ENCODE results near the gene MROH2A. TPM values are rescaled to one million over a fixed set of nuclear protein-coding genes. Genes with fewer than 3 reads are reported as not detected.
A peak's percentile ranks its signal among the peaks of the same experiment; 100 is the strongest.

Gene MROH2A
- total RNA-seq, 1 donor from 2014 or later: not detected

DNA sequence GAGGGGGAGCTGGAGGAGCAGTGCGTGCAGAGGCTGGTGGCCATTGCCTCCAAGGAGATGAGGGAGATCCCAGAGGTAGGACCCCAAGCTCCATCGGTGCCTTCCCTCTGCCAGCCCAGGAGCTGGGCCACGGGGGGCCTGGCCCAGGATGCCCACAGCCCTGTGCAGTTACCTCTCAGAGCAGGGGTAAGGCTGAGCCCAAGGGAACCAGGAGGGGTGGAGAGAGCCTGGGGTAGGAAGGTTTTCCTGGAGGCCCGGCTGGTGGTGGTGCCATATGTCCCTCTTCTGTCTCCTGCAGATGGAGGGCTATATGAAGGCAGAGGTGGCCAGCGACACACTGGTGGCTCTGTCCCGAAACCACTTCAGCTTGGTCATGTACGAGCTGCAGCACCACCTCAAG, 11.4 kb downstream of the MROH2A start:
- DNase-seq: peak; percentile 48
- H3K9me3 ChIP-seq: no peaks in the 10 kb centered on the region
- no peak for ATAC-seq

GRCh38 chr2:233791151-233791882, 13.2 kb downstream of the MROH2A start:
- H3K9me3 ChIP-seq: no peaks in the 10 kb centered on the region
- no peak overlapping the region for H3K27ac ChIP-seq
- no peaks in the 10 kb centered on the region for H3K27me3 ChIP-seq
- no peak overlapping the region for H3K4me3 ChIP-seq
- intact Hi-C loops (cut with DNase I): no loop called here
- H3K4me1 ChIP-seq: no peaks in the 10 kb centered on the region
- no peak for ATAC-seq
- H3K36me3 ChIP-seq: no peaks in the 10 kb centered on the region
- TF ChIP-seq, protein P1, sequence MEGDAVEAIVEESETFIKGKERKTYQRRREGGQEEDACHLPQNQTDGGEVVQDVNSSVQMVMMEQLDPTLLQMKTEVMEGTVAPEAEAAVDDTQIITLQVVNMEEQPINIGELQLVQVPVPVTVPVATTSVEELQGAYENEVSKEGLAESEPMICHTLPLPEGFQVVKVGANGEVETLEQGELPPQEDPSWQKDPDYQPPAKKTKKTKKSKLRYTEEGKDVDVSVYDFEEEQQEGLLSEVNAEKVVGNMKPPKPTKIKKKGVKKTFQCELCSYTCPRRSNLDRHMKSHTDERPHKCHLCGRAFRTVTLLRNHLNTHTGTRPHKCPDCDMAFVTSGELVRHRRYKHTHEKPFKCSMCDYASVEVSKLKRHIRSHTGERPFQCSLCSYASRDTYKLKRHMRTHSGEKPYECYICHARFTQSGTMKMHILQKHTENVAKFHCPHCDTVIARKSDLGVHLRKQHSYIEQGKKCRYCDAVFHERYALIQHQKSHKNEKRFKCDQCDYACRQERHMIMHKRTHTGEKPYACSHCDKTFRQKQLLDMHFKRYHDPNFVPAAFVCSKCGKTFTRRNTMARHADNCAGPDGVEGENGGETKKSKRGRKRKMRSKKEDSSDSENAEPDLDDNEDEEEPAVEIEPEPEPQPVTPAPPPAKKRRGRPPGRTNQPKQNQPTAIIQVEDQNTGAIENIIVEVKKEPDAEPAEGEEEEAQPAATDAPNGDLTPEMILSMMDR (IDR thresholded peaks at IDR 0.05): no peak
- DNase-seq: peak; percentile 51

More for the DNA sequence above, 11.4 kb downstream of the MROH2A start:
- no peak overlapping the region for H3K4me3 ChIP-seq
- no peak overlapping the region for H3K27ac ChIP-seq
- H3K4me1 ChIP-seq: no peaks in the 10 kb centered on the region
- no peaks in the 10 kb centered on the region for H3K36me3 ChIP-seq
- H3K27me3 ChIP-seq: no peaks in the 10 kb centered on the region
- TF ChIP-seq, protein P1 (IDR thresholded peaks at IDR 0.05): no peak
- intact Hi-C loops (cut with DNase I): no loop called here

- TF ChIP-seq, protein P1 (IDR thresholded peaks at IDR 0.05): no peak
- no peak overlapping the region for H3K4me3 ChIP-seq
- DNase-seq: no peak
- no peak for ATAC-seq
- intact Hi-C loops (cut with DNase I): no loop called here
- H3K27me3 ChIP-seq: no peaks in the 10 kb centered on the region
- H3K36me3 ChIP-seq: no peaks in the 10 kb centered on the region
- H3K27ac ChIP-seq: no peak overlapping the region
- H3K9me3 ChIP-seq: no peaks in the 10 kb centered on the region
- H3K4me1 ChIP-seq: no peaks in the 10 kb centered on the region
Observed at GRCh38 chr2:233791883-233792329, 13.8 kb downstream of the MROH2A start.

GRCh38 chr2:233792720-233793119, 14.6 kb downstream of the MROH2A start:
- Histone ChIP-seq H3K27me3 (no peaks in the 10 kb centered on the region), H3K27ac (no peak overlapping the region), H3K36me3 (no peaks in the 10 kb centered on the region), H3K9me3 (no peaks in the 10 kb centered on the region), H3K4me3 (no peak overlapping the region), H3K4me1 (no peaks in the 10 kb centered on the region)
- ATAC-seq (no peak), DNase-seq (peak; percentile 40)
- intact Hi-C loops (cut with DNase I): no loop called here
- TF ChIP-seq, protein P1 (IDR thresholded peaks at IDR 0.05): no peak

GRCh38 chr2:233793465-233794127, 15.5 kb downstream of the MROH2A start:
- TF ChIP-seq, protein P1 (IDR thresholded peaks at IDR 0.05): no peak
- intact Hi-C loops (cut with DNase I): no loop called here
- peak; percentile 50 for DNase-seq
- no peaks in the 10 kb centered on the region for H3K4me1 ChIP-seq
- no peaks in the 10 kb centered on the region for H3K36me3 ChIP-seq
- no peak overlapping the region for H3K27ac ChIP-seq
- no peaks in the 10 kb centered on the region for H3K9me3 ChIP-seq
- H3K27me3 ChIP-seq: no peaks in the 10 kb centered on the region
- peak; percentile 14 for ATAC-seq
- no peak overlapping the region for H3K4me3 ChIP-seq

All from upper lobe of right lung (tissue), 1 donor.